GM18517 (cell line): Measurements from ENCODE around the gene RASGRP4.
"Not testable (repeated sequence)": the region's sequence is repeated elsewhere in the genome, so short reads cannot be mapped to it uniquely, and the experiment has no call there.

ENCODE experiments used
- ATAC-seq: cut with Tn5 transposase; IDR thresholded peaks from one replicate; pipeline ENCODE4 v1.9.1; 2021; ENCODE audit warnings: mild to moderate bottlenecking, moderate library complexity; ENCODE audit not compliant: unreplicated experiment

RASGRP4 gene

GRCh38 chr19:38425810-38426466, at the start of gene RASGRP4:
Gene RASGRP4 (minus strand): TSS chr19:38426219. CDS start chr19:38426091, 128 bp downstream.
- no peak for ATAC-seq

DNA sequence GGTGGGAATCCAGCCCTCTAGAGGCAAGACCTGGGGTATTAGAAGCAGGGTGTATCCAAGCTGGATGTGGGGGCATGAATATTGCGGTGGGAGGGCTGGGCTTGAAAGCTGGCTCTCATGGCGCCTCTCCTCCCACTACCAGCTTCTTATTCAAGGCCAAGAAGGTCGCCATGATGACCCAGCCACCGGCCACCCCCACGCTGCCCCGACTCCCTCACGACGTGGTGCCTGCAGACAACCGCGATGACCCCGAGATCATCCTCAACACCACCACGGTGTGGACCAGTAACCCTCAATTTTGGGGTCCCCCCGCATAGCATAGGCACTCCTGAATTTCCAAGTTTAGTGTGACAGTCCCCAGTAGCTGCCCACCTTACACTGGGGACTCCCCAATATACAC, 49.2 kb upstream of the RASGRP4 start:
- no peak for ATAC-seq

DNA sequence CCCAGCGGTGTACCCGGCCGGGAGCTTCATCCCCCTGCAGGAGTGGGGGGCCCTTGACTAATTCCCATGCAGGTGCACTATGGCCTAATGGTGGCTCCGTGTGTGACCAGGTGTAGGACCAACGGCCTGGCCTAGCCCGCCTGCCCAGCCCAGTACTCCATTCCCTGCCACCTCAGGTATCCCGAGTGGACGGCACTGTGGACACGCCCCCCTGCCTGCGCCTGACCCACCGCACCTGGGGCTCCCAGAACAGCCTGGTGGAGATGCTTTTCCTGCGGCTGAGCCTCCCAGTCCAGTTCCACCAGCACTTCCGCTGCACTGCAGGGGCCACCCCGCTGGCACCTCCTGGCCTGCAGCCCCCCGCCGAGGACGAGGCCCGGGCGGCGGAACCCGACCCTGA, 47.2 kb upstream of the RASGRP4 start:
- no peak for ATAC-seq

DNA sequence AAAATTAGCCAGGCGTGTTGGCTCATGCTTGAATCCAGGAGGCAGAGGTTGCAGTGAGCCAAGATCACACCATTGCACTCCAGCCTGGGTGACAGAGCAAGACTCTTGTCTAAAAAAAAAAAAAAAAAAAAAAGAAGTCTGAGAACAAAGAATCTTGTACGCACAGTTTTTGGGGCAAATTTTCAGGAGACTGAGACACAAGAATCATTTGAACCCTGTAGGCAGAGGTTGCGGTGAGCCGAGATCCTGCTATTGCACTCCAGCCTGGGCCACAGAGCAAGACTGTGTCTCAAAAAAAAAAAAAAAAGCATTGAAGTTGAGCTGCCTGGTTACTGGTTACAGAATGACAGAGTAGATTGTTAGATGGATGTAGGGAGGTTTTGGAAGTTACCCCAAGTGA, 46.7 kb upstream of the RASGRP4 start:
- ATAC-seq, result not testable (repeated sequence)

GRCh38 chr19:38470788-38471480, 44.9 kb upstream of the RASGRP4 start:
- ATAC-seq, result no peak

DNA sequence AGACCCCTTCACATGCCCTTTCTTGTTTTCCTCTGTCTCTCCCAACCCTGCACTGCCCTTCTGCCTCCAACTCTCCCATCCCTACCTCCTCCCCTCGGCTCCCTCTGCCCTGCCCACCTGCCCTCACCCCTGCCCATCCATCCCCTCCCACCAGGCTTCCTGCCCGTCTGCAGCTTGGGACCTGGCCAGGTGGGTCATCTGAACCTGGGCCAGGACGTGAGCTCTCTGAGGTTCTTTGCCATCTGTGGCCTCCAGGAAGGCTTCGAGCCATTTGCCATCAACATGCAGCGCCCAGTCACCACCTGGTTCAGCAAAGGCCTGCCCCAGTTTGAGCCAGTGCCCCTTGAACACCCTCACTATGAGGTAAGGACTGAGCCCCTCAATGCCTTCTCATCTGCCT, 43.1 kb upstream of the RASGRP4 start:
- no peak for ATAC-seq

GRCh38 chr19:38467541-38468525, 41.8 kb upstream of the RASGRP4 start:
- ATAC-seq, result no peak

DNA sequence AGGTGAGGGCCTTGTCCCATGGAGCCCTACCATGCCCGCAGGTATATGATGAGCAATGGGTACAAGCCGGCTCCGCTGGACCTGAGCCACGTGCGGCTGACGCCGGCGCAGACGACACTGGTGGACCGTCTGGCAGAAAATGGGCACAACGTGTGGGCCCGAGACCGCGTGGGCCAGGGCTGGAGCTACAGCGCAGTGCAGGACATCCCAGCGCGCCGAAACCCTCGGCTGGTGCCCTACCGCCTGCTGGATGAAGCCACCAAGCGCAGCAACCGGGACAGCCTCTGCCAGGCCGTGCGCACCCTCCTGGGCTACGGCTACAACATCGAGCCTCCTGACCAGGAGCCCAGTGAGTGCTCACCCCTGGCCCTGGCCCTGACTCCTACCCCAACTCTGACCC, 40.0 kb upstream of the RASGRP4 start:
- ATAC-seq, result no peak

GRCh38 chr19:38464421-38465082, 38.5 kb upstream of the RASGRP4 start:
- no peak for ATAC-seq

GRCh38 chr19:38463365-38463764, 37.3 kb upstream of the RASGRP4 start:
- no peak for ATAC-seq

DNA sequence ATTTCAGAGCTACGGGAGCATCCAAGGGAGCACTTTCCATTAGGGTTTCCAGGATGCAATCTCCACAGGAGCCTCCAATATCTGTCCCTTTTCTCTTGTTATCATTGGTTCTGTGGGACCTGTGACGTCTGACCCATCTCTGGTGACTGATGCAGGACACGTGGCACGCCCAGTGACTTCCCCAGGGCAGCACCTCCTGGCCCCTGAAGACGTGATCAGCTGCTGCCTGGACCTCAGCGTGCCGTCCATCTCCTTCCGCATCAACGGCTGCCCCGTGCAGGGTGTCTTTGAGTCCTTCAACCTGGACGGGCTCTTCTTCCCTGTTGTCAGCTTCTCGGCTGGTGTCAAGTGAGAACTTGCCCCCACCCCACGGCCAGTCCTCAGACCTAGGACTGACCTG, 33.0 kb upstream of the RASGRP4 start:
- no peak for ATAC-seq

GRCh38 chr19:38457690-38458405, 31.8 kb upstream of the RASGRP4 start:
- ATAC-seq, result no peak

DNA sequence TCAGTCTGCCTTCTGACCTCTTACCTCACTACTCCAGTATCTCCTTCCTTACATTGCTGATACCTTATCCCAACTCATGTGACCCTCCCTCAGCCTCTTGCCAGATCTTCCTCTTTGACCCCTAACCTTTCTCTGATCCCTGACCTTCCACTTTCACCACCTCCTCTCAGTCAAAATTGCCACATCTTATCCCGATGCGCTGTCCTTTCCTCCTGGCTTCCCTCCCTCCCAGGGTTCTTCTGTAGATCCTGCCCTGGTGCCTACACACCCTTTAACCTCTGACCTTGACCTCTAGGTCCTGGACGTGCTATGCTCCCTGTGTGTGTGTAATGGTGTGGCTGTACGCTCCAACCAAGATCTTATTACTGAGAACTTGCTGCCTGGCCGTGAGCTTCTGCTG, 31.2 kb upstream of the RASGRP4 start:
- ATAC-seq, result no peak

DNA sequence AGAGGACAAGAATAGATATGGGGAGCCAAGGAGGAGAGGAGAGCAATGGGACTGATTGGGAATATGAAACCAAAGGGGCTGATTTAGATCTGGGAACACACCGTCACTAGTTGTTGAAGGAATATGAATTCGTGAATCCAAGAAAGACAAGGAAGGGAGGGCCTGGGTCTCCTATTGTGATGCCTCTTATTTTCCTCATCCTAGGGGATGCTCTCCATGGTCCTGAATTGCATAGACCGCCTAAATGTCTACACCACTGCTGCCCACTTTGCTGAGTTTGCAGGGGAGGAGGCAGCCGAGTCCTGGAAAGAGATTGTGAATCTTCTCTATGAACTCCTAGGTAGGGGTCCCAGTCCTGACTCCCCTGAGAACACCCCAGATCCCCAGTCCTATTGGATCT, 29.0 kb upstream of the RASGRP4 start:
- no peak for ATAC-seq

- ATAC-seq, result no peak
Observed at GRCh38 chr19:38453596-38453995, 27.6 kb upstream of the RASGRP4 start.

- no peak for ATAC-seq
Observed at GRCh38 chr19:38452430-38453366, 26.7 kb upstream of the RASGRP4 start.

GRCh38 chr19:38451629-38452028, 25.6 kb upstream of the RASGRP4 start:
- ATAC-seq, result no peak

DNA sequence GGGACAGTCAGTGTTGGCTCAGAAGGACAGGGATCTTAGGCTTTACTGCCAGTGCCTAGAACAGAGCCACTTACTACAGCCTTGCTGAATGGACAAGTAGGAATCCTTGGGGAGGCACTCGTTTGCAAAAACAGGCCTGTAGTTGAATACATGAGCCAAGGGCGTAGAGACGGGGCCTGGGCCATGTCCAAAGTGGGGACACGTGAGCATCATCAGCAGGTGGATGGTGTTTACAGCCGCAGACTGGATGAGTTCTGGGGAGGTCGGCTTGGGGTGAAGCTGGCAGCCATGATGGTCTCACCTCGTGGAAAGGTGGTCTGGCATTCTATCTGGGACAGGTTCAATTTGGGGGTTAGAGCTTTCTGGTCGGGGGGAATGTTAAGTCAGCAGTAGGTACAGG, 25.0 kb upstream of the RASGRP4 start:
- ATAC-seq, result no peak

DNA sequence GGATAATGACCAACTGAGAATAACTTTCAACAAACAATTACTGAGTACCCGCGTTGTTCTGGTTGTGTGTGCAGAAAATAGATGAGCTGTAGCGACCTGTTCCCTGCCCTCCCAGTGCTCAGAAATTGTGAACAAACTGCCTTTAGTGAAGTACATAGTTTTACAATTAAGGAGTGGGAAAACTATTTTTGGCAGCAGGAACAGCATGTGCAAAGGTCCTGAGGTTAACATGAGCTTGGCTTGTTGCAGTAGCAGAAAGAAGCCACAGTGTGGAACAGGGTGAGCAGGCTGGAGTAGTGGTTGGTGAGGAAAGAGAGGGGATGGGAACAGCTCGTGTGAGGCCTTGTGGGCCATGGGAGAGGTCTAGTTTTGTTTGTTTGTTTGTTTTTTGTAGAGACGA, 23.5 kb upstream of the RASGRP4 start:
- ATAC-seq, result no peak
